ENCODE results near the gene SHROOM3.
"Not testable (repeated sequence)": the region's sequence is repeated elsewhere in the genome, so short reads cannot be mapped to it uniquely, and the experiment has no call there.

DNA sequence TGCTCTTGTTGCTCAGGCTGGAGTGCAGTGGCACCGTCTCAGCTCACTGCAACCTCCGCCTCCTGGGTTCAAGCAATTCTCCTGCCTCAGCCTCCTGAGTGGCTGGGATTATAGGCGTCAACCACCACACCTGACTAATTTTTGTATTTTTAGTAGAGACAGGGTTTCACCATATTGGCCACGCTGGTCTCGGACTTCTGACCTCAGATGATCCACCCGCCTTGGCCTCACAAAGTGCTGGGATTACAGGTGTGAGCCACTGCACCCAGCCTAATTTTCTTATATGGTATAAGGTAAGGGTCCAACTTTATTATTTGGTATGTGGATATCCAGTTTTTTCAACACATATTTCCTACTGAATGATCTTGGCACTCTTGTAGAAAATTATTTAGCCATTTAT, 19.0 kb downstream of the SHROOM3 start:
- TF ChIP-seq, protein P1, sequence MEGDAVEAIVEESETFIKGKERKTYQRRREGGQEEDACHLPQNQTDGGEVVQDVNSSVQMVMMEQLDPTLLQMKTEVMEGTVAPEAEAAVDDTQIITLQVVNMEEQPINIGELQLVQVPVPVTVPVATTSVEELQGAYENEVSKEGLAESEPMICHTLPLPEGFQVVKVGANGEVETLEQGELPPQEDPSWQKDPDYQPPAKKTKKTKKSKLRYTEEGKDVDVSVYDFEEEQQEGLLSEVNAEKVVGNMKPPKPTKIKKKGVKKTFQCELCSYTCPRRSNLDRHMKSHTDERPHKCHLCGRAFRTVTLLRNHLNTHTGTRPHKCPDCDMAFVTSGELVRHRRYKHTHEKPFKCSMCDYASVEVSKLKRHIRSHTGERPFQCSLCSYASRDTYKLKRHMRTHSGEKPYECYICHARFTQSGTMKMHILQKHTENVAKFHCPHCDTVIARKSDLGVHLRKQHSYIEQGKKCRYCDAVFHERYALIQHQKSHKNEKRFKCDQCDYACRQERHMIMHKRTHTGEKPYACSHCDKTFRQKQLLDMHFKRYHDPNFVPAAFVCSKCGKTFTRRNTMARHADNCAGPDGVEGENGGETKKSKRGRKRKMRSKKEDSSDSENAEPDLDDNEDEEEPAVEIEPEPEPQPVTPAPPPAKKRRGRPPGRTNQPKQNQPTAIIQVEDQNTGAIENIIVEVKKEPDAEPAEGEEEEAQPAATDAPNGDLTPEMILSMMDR (IDR thresholded peaks at IDR 0.05), result not testable (repeated sequence)
- TF ChIP-seq POLR2A, POLR2AphosphoS5, EP300 (IDR thresholded peaks at IDR 0.05): not testable (repeated sequence)
